ENCODE data around the gene ST7.

Gene ST7

GRCh38 chr7:117034851-117035464 is 81.7 kb downstream of the ST7 start:
- no peak for DNase-seq

GRCh38 chr7:117035465-117035862 is 82.2 kb downstream of the ST7 start:
- no peak for DNase-seq

- DNase-seq = no peak
These were observed 82.9 kb downstream of the ST7 start for GRCh38 chr7:117036053-117036669.

DNA sequence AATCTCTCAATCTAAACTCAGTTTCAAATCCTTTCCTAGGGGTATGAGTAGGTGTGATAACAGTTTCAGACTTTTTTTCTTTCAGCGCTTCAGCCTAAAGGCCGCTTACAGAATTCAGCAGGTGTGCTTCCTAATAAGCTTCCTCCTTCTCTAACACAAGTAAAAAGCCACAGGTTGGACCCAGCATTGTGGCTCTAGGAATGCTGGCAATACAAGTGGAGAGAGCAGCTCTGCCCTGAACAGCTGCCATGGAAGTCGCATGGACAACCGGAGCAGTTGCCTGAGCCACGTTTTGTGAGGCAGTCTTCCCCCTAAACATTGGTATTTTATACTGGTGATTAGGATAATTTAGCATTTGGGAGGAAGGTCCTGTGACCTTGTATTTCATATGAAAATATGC is 83.5 kb downstream of the ST7 start:
- no peak for DNase-seq

- no peak for DNase-seq
These were observed 85.1 kb downstream of the ST7 start for GRCh38 chr7:117038408-117038807.

- DNase-seq = no peak
These were observed 87.7 kb downstream of the ST7 start for GRCh38 chr7:117041007-117041406.

DNA sequence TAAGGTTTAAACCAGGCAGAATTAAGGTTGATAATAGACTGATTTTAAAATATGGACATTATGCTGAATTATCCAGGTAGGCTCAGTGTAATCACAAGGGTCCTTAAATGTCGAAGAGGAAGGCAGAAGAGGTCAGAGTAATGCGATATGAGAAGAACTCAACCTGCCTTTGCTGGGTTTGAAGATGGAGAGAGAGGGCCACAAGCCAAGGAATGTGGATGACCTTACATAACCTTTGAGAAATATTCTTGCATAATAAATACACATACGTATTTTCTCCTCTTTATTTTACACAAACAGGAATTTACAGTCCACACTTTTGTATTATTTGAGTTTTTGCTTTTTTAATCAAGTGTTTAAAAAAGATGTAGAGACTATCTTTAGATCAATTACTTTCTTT is 88.5 kb downstream of the ST7 start:
- DNase-seq = no peak

- no peak for DNase-seq
These were observed 90.0 kb downstream of the ST7 start for GRCh38 chr7:117043108-117043825.

GRCh38 chr7:117044664-117045063 is 91.4 kb downstream of the ST7 start:
- no peak for DNase-seq

GRCh38 chr7:117045927-117046710 is 92.8 kb downstream of the ST7 start:
- no peak for DNase-seq

GRCh38 chr7:117047496-117047895 is 94.2 kb downstream of the ST7 start:
- DNase-seq = no peak

DNA sequence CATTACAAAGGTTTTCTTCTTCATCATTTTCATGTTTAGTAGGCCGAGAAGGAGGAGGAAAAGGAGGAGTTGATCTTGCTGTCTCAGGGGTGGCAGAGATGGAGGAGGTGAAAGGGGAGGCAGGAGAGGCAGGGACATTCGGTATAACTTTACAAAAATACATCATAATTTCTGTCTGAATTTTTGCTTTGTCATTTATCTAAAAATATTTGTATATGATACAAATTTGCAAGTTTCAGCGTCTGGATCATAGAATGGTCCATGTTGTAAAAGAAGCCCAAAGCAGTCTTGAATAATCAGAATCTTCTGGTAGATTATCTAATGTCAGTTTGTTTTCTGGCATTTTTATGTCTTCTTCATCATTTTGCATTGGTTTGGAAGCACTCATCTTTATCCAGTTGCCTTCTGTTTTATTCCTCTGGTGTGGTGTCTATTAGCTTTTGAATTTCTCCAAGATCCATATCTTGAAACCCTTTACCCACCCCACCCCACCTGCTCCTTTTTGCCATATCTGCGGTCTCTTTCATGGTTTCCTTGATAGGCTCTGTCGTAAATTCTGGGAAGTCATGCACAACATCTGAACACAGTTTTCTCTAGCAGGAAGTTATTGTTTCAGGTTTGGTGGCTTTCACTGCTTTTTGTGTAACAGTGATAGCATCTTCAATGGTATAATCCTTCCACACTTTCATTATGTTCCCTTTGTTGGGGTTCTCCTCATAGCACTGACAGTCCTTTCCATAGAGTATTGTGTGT is 95.0 kb downstream of the ST7 start:
- DNase-seq = no peak

GRCh38 chr7:117048882-117049281 is 95.6 kb downstream of the ST7 start:
- no peak for DNase-seq

- no peak for DNase-seq
These were observed 98.5 kb downstream of the ST7 start for GRCh38 chr7:117051808-117052207.

GRCh38 chr7:117053432-117053831 is 100.1 kb downstream of the ST7 start:
- DNase-seq = no peak

DNA sequence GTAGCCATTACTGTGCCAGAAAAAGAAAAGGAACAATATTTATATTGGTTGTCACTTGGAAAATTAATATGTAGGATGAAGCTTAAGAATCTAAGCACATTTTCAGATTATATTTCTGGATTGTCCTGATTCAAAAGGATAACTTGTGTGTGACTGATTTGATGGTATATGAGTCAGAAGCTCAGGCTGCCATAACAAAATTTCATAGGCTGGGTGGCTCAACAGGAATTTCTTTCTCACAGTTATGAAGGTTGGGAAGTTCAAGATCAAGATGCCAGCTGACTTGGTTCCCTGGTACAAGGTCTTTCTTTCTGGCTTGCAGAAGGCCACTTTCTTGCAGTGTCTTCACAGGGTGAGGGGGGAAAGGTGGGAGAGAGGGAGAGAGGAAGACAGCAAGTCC is 108.5 kb downstream of the ST7 start:
- DNase-seq = no peak

DNA sequence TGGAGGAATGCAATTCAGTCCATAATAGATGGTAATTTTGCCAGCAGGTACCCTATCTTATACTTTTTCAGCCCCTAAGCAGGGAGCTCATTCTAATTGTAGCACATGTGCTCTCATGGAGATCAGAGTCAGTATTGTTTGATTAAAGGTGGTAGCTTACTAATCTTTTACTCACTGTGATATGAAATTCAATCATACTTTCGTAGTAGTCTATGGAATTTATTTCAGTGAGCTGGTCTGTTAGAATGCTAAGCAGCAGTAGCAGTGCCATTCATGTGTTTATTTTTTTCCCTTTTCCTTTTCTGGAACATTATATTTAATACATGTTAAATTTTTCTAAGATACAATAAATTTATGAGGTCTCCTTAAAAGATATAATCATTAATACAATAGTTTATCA is 109.0 kb downstream of the ST7 start:
- DNase-seq = no peak

DNA sequence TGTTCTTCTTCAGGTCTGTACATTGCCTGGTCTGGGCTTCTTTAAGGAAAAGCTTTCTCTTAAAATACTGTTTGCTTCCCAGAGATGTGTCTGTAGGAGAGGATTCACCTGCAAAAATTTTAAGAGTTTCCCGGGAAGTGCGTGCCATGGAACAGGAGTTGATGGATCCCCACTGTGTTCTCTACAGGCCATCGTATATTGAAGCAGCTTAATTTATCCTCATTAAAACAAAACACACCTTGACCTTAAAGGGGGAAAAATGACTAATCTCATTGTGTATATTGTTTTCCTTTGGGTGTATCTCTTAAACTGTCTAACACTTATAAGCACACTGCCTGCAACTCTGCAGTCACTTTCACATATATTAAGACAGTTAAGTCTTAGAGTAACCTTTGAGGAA is 111.4 kb downstream of the ST7 start:
- DNase-seq = no peak

GRCh38 chr7:117065571-117066150 is 112.4 kb downstream of the ST7 start:
- no peak for DNase-seq

DNA sequence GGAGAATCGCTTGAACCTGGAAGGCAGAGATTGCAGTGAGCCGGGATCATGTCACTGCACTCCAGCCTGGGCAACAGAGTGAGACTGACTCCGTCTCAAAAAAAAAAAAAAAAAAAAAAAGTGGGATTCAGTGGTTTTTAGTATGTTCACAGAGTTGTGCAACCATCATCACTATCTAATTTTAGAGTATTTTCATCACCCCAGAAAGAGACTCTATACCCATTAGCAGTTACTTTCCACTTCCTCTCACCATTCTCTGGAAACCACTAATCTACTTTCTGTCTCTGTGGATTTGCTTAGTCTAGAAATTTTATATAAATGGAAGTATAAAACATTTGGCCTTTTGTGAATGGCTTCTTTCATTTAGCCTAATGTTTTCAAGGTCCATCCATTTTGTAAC is 113.4 kb downstream of the ST7 start:
- DNase-seq = peak in 1 of 2 donors; percentile 31

DNA sequence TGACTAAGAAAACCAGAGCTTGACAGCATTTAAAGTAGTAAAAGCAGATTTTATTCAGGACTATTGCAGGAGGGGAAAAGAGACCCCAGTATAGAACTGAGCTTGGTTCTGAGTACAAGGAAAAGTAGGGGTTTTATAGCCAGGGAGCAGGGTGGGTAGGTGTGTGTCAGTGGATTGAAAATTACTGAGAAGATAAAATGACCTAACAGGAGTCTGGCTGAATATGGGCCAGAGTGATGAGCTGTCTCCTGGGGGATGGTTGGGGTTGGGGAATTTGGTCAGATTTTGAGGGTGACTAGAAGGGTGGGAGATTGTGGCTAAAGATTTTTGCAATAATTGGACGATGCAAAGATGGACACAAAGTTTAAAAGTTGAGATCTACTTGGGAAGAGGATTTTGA is 114.0 kb downstream of the ST7 start:
- DNase-seq = no peak

DNA sequence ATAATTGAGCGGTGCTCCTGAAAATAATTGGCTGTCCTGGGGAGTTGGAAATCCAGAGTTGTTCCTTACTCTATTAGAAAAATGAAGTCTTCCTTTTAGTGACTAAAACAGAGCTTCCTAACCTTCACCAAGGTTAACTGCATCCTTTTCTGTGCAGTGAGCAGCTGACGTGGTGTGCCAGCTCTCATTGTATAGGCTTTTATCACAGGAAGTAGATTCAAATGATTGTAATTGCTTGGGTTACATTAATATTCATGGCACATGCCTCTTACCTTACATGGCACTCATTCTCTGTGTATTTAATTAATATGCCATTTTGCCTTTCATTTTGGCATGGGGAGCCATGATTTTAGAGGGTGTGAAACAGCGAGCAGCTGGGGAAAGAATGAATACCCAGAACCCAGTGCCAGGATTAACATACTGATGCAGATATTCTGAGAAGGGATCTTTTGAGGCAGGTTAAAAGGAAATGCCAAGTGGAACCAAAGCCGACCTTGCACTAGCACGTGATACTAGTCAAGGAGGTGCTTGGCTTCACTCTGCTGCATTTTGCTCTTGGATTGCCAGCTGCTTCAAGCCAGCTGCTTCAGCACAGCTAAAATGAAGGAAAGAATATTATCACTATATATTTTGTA is 115.3 kb downstream of the ST7 start:
- no peak for DNase-seq
